NCI-H187 (cell line): Measurements from ENCODE around the gene EMID1.
"Not testable (repeated sequence)": the region's sequence is repeated elsewhere in the genome, so short reads cannot be mapped to it uniquely, and the experiment has no call there.

Source experiments
- DNase-seq, 2 experiments: peaks; one replicate each; lab custom pipeline; 2025; lab: John Stamatoyannopoulos, UW

Gene EMID1

DNA sequence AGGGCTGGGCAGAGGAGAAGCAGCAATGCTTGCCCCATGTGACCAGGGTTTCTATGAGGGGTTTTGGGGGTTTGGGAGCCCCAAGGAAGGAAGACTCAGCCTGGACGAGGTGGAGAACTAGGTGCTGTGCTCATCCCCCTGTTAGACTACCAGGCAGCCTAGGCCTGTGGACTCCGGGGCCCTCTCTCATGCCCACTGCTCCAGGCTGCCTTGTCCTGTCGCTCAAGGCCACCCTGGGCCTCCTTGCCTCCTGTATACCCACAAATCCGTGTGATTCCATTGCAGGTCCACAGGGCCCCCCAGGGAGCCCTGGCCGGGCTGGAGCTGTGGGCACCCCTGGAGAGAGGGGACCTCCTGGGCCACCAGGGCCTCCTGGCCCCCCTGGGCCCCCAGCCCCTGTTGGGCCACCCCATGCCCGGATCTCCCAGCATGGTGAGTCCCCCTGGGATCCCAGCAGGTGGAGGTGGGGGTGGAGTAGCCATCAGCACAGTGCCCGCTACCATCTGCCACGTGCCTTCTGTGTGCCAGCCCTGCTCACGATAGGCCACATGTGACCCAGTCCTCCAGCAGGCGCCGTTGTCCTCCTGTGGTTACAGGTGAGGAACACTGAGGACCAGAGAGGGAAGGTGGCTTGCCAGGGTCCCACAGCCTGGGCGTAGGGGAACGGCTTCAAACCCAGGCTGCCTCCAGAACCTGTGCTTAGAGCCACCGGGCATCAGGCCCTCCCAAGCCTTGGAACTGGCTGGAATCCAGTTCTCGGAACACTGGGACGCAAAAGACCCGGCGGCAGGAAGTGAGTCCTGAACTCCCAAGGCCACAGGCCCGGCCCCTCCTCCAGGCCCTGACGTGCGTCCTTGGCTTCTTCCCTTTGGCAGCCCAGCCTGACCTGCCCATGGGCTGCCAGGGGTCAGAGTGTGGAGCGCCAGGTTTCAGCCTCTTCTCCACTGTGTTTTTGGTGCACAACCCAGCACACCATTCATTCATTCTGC lies 26.6 kb downstream of the EMID1 start:
- no peak for DNase-seq

DNA sequence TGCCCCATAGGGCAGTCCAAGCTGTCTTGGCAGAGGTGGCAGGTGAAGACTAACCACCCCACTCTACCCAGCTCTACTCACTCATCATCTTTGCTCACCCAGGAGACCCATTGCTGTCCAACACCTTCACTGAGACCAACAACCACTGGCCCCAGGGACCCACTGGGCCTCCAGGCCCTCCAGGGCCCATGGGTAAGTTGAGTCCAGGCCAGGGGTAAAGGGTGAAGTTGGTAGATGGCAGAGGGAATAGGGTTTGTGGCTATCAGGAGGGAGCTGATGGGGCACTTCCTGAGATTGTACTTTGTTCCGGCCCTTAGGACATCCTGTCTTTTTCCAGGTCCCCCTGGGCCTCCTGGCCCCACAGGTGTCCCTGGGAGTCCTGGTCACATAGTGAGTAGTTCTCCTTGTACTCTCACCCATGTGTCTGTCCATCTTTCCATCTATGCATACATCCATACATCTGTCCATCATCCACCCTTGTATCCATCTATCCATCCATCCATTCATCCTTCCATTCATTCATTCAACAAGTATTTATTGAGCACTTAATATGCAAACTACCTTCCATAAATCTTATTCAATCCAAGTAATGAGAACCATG lies 27.7 kb downstream of the EMID1 start:
- DNase-seq = no peak

DNA sequence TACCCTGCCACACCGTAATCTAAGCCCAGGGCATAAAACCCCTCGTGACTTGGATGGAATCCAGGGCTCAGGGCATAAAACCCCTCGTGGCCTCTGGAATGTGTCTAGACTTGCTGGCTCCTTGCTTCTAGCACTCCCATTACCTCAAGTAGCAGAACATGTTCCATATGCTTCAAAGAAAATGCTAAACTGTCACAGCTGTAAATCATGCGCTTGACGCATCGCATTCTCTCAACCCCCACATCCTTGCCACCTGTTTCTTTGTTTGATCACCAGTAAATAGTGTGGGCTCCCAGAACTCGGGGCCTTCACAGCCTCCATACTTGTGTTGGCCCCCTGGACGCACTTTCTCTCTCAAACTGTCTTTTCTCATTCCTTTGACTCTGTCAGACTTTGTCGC lies 34.8 kb downstream of the EMID1 start:
- not testable (repeated sequence) for DNase-seq

GRCh38 chr22:29243874-29244446 lies 38.3 kb downstream of the EMID1 start:
- no peak for DNase-seq

DNA sequence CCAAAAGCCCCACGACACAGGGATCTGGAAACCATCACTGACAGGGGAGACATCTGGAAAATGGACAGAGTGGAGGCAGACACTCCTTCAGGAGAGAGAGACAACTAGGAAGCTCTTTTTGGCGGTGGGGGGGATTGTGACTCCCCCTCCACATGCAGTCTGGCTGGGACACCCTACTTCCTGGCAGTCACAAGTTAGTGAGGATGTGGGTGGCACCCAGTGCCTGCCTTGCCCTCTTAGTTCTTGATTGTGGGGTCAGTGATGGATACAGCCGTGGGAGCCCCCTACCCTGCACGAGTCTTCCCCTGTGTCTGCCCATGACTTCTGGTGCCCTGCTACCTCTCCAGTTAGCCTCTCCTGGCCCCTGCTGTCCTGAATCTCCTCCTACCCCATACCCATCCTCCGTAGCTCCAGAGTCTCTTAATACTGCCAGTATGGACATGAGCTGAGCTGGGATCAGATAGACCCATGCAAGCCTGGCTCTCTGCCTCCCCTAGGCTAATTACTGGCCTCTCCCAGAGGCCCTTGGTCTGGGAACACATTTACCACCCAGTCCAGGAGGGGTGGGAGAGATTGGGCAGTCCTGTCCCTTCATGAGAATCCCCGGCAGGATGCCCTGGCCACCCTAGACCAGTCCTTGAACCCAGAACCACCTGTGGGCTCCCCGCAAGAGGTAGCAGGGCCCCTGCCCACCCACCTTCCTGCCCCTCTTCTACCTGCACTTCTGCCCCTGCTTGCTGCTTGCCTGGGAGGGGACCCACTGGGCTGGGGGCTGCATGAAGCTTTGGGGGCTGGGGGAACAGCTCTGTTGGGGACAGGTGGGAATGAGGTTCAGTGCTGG lies 39.3 kb downstream of the EMID1 start:
- DNase-seq = no peak

GRCh38 chr22:29245626-29246385 lies 40.1 kb downstream of the EMID1 start:
- no peak for DNase-seq

DNA sequence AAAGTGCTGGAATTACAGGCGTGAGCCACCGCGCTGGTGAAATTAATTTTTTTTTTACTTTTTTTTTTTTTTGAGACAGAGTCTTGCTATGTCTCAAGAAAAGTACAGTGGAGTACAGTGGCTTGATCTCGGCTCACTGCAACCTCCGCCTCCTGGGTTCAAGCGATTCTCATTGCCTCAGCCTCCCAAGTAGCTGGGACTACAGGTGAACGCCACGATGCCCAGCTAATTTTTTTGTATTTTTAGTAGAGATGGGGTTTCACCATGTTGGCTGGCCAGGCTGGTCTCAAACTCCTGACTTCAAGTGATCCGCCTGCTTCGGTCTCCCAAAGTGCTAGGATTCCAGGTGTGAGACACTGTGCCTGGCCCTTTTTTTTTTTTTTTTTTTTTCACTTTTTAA lies 42.2 kb downstream of the EMID1 start:
- not testable (repeated sequence) for DNase-seq

- DNase-seq = no peak
These were observed 45.6 kb downstream of the EMID1 start for GRCh38 chr22:29251265-29251664.

DNA sequence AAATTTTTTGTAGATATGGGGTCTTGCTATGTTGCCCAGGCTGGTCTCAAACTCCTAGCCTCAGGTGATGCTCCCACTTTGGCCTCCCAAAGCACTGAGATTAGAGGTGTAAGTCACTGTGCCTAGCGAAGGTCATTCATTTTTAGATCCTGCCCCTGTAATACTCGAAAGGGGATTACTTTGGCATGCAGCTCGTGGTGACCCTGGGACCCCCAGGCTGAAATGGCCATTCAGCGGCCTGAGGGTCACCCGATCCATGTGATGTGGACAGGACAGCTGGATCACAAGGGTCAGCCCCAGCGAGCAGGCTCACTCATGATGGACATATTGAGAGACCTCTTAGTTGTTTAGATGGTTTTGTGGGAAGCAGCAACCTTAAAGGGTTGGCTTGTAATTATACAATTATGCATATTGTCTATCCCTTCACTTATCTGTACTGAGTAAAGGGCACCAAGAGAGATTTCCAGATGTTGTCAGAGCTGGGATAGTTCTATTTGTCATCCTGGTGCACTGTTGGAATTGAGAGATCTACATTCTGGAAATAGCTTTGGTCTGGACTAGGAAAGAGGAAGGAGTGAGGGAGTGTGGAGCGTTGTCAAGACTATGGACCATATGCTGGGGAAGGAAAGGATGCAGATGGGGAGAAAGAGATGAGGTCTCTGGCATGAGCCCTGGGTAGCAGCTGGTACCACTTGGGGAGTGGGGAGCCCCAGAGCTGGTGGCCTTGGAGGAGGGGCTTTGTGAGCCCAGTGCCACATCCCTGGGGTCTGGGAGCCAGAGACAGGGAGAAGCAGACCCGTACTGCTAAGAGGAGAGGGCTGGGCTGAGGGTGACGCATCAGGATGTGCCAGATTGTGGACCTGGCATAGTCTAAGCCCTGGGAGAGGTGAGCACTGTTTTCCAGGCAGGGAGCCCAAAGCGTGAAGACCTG lies 46.5 kb downstream of the EMID1 start:
- DNase-seq = no peak

DNA sequence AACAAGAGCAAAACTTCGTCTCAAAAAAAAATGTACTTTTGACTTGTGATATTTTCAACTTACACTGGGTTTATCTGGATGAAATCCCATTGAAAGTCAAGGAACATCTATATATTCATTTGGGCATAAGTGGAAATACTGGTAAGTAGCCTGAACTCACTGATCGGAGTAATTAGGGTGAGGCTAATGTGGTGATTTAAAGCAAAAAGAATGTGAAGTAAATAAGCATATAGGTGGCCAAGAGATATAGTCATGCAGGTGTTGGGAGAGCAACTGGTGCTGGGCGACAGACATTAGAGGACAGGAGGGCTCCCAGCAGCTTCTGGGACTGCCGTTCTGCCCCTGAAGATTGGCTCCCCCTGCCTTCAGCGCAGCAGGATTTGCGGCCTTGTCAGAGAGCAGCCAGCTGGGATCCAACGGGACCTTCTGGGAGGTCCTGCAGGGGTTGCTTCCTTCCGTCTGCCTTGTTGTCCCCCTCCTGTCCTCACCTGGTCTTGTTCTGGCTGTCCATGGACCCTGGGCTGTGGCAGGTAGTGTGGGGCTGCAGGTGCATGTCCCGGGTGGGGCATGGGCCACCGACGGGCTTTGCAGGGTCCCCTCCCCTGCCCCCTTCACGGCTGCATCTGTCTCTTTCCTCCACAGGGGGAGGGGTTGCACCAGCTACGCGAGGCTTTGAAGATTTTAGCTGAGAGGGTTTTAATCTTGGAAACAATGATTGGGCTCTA lies 48.0 kb downstream of the EMID1 start:
- no peak for DNase-seq

DNA sequence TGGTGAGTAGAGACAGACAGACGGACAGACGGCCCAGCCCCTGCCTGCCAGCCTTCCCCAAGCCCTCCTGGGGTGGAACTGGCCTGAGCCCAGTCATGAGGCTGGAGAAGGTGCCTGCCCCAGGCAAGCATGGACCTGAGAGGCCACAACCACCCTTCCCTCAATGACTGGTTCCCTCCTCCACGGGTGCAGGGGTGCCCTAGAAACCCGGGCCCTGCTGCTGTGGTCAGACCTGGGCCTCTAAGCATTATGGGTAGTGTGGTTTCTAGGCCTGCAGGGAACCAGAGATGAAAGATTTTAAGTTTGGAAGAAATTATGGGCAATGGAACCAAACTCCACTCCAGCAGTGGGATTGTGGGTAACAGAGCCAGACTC lies 48.6 kb downstream of the EMID1 start:
- DNase-seq = no peak

GRCh38 chr22:29255064-29255621 lies 49.4 kb downstream of the EMID1 start:
- no peak for DNase-seq

- DNase-seq = no peak
These were observed 51.1 kb downstream of the EMID1 start for GRCh38 chr22:29256606-29257325.

GRCh38 chr22:29257751-29258181 lies 52.1 kb downstream of the EMID1 start:
- DNase-seq = no peak

DNA sequence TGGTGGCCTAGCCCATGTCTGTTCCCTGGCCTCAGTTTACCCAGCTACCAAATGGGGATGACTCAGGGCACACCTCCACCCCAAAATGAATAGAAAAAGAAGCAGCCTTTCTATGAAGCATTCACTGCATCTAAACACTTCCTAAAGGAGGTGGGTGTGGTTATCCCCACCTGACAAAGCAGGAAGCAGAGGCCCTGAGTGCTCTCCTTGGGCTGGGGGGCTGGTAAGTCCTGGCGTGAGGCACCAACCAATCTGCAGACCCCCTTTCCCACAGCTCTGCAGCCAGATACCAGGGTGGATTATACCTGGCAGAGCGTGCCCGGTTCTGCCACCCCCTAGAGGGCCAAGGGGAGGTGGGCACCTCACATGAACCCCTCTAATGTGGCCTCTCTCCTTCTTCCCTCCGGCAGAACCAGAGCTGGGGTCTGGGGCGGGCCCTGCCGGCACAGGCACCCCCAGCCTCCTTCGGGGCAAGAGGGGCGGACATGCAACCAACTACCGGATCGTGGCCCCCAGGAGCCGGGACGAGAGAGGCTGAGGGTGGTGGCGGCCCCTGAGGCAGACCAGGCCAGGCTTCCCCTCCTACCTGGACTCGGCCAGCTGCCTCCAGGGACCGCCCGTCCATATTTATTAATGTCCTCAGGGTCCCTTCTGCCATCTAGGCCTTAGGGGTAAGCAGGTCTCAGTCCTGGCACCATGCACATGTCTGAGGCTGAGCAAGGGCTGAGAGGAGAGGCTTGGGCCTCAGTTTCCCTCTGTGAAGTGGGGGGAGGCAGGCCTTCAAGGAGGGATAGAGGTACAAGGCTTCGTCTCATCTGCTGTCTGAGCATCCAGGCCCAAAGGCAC lies 52.9 kb downstream of the EMID1 start:
- DNase-seq = no peak

GRCh38 chr22:29259253-29259899 lies 53.7 kb downstream of the EMID1 start:
- DNase-seq = no peak

GRCh38 chr22:29260031-29260560 lies 54.4 kb downstream of the EMID1 start:
- DNase-seq = no peak
